Tibial nerve (tissue), 4 donors: ENCODE measurements around the gene FEM1A. TPM values are rescaled to one million over a fixed set of nuclear protein-coding genes. Genes with fewer than 3 reads are reported as not detected.

Source experiments
- DNase-seq, 2 donors: peaks; one replicate each; pipeline ENCODE4 v3.0.0-alpha.2; 2019; ENCODE audit warnings: low spot score in 2 of 2
- H3K27ac ChIP-seq, 4 donors: fragments of 200-600 bp; sonication (generic) in 3 of 4; one replicate each; pipeline ENCODE4 v1.5.1; 2017 to 2019; ENCODE audit warnings: mild to moderate bottlenecking in 1 of 4
- H3K27me3 ChIP-seq, 2 donors: fragments of 200-600 bp; sonication (generic) in 1 of 2; one replicate each; pipeline versions ENCODE4 v1.5.1 to v1.6.0; 2017 to 2019
- H3K36me3 ChIP-seq, 3 donors: fragments of 200-600 bp; sonication (generic); one replicate each; pipeline ENCODE4 v1.5.1; 2018 to 2019
- H3K4me1 ChIP-seq, 4 donors: fragments of 200-600 bp; sonication (generic) in 3 of 4; one replicate each; pipeline ENCODE4 v1.5.1; 2017 to 2019
- H3K4me3 ChIP-seq, 4 donors: fragments of 200-600 bp; sonication (generic) in 3 of 4; one replicate each; pipeline ENCODE4 v1.5.1; 2017 to 2019; ENCODE audit warnings: mild to moderate bottlenecking in 1 of 4, moderate library complexity in 1 of 4
- H3K9me3 ChIP-seq, 4 donors: fragments of 200-600 bp; sonication (generic) in 3 of 4; one replicate each; pipeline ENCODE4 v1.5.1; 2017 to 2019
- CTCF ChIP-seq, 5 experiments: fragments of 200-600 bp in 3 of 5; fragments of 450-650 bp in 2 of 5; sonication (generic) in 3 of 5; IDR thresholded peaks; one replicate each; pipeline ENCODE4 v1.5.1; 2016 to 2019; ENCODE audit warnings: antibody characterized with exemption in 5 of 5, mild to moderate bottlenecking in 3 of 5, moderate library complexity in 2 of 5
- EP300 ChIP-seq, 2 donors: sonication (generic); formaldehyde crosslinking; IDR thresholded peaks; one replicate each; pipeline ENCODE4 v1.6.1; 2017; ENCODE audit warnings: antibody characterized with exemption in 2 of 2, mild to moderate bottlenecking in 1 of 2
- POLR2A ChIP-seq, 2 donors: fragments of 450-650 bp; IDR thresholded peaks; one replicate each; pipeline ENCODE4 v1.6.1; 2017; ENCODE audit warnings: antibody characterized with exemption in 2 of 2, mild to moderate bottlenecking in 2 of 2, moderate library complexity in 2 of 2
- WGBS, 2 donors: methylation state at CpG; one replicate each; pipeline ENCODE4 v1.1.5; 2018; 5-methylcytosine and 5-hydroxymethylcytosine counted together
- total RNA-seq, 4 donors: library from RNA; depleted of rRNA; stranded (reverse); fragments of >200 nt; gene quantifications; one replicate each; pipeline ENCODE4 v1.1.0, GENCODE V29; 2016

FEM1A gene
- total RNA-seq, 4 donors from 2014 or later: 12.3 to 17.1 (median 15.2) TPM

- Histone ChIP-seq H3K27ac (no peak overlapping the region), H3K4me3 (no peak overlapping the region), H3K9me3 (no peaks in the 10 kb centered on the region), H3K4me1 (peaks cover 0 to 3% (median 0%) of the 10 kb centered on the region in 4 donors), H3K36me3 (peaks cover 0 to 52% (median 0%) of the 10 kb centered on the region in 3 donors), H3K27me3 (no peaks in the 10 kb centered on the region)
- no peak for TF ChIP-seq CTCF (IDR thresholded peaks at IDR 0.05)
- no peak for TF ChIP-seq EP300 (IDR thresholded peaks at IDR 0.05)
- TF ChIP-seq POLR2A (IDR thresholded peaks at IDR 0.05): no peak
- 79% methylated on average over 6 of the region's 6 CpGs for WGBS, 2 donors
- DNase-seq: no peak
Observed at GRCh38 chr19:4823577-4823976, 32.0 kb downstream of the FEM1A start.

DNA sequence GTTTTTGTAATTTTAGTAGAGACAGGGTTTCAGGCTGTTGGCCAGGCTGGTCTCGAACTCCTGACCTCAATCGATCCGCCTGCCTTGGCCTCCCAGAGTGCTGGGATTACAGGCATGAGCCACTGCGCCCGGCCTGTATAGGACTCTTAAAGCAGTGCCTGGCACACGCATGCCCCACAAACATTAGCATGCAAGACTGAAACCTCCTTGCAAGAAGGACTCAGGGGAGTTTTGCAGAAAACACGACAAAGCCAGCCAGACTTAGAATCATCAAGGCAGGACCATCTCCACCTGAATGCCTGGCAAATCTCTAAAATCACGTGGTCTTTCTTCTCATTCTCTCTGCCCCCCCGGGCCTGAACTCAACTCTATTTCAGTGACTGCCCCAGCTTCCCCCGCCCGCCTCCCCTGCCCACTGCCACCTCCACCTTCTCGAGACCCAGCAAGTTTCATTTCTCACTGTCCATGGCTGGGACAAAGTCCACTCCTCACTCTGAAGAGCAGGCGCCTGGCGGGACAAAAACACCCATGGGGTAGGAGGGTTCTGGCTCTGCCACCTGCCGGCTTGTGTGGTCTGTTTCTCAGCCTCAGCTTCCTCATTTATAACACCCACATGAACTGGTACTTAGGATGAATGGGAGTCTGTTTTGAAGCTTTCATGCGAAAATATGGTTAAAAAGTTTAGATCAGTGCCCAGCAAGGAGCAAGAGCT is 37.6 kb downstream of the FEM1A start:
- H3K4me3 ChIP-seq: no peak overlapping the region
- no peaks in the 10 kb centered on the region for H3K27me3 ChIP-seq
- WGBS, 2 donors: 48 to 62% methylated on average over 16 of the region's 16 CpGs
- H3K36me3 ChIP-seq: peaks cover 0 to 13% (median 0%) of the 10 kb centered on the region in 3 donors
- no peaks in the 10 kb centered on the region for H3K9me3 ChIP-seq
- H3K27ac ChIP-seq: peak overlapping the region in 3 of 4 donors; percentile 43 to 66 (median 58)
- H3K4me1 ChIP-seq: peaks cover 0 to 32% (median 4%) of the 10 kb centered on the region in 4 donors
- peak in 1 of 5 experiments; percentile 7 for TF ChIP-seq CTCF (IDR thresholded peaks at IDR 0.05)
- no peak for TF ChIP-seq EP300 (IDR thresholded peaks at IDR 0.05)
- TF ChIP-seq POLR2A (IDR thresholded peaks at IDR 0.05): no peak
- no peak for DNase-seq

- WGBS, 2 donors: 83 to 86% methylated on average over 6 of the region's 6 CpGs
- Histone ChIP-seq H3K27me3 (no peaks in the 10 kb centered on the region), H3K4me3 (peak overlapping the region in 3 of 4 donors; percentile 82 to 98 (median 84)), H3K9me3 (no peaks in the 10 kb centered on the region), H3K27ac (peak overlapping the region in 3 of 4 donors; percentile 88 to 96 (median 92)), H3K36me3 (peaks cover 0 to 6% (median 0%) of the 10 kb centered on the region in 3 donors), H3K4me1 (peaks cover 0 to 32% (median 4%) of the 10 kb centered on the region in 4 donors)
- TF ChIP-seq POLR2A (IDR thresholded peaks at IDR 0.05) (no peak), CTCF (IDR thresholded peaks at IDR 0.05) (no peak), EP300 (IDR thresholded peaks at IDR 0.05) (no peak)
- no peak for DNase-seq
Observed at GRCh38 chr19:4830332-4830731, 38.8 kb downstream of the FEM1A start.

- TF ChIP-seq CTCF (IDR thresholded peaks at IDR 0.05) (no peak), EP300 (IDR thresholded peaks at IDR 0.05) (no peak), POLR2A (IDR thresholded peaks at IDR 0.05) (no peak)
- H3K9me3 ChIP-seq: no peaks in the 10 kb centered on the region
- no peak for DNase-seq
- H3K27me3 ChIP-seq: no peaks in the 10 kb centered on the region
- H3K4me1 ChIP-seq: peaks cover 0 to 32% (median 4%) of the 10 kb centered on the region in 4 donors
- H3K4me3 ChIP-seq: peak overlapping the region; percentile 70 to 98 (median 83)
- H3K27ac ChIP-seq: peak overlapping the region; percentile 34 to 96 (median 90)
- H3K36me3 ChIP-seq: peaks cover 0 to 2% (median 0%) of the 10 kb centered on the region in 3 donors
- WGBS, 2 donors: 59 to 62% methylated on average over 6 of the region's 6 CpGs
Observed at GRCh38 chr19:4830768-4831265, 39.3 kb downstream of the FEM1A start.
